Endothelial cell of umbilical vein (primary cell): Measurements from ENCODE around the gene BTN2A1. TPM values are rescaled to one million over a fixed set of nuclear protein-coding genes. Genes with fewer than 3 reads are reported as not detected.

Experiments used
- BruUV-seq: library from RNA; stranded (reverse); fragments of 400-500 nt; replicated peaks from 2 replicates; lab custom pipeline; 2021; lab: Mats Ljungman, UMichigan
- CTCF ChIA-PET: fragments of 300-600, 350-600 bp; sonication (Branson Sonifier 250); formaldehyde crosslinking; loops from one replicate; lab custom pipeline; 2021; ENCODE audit warnings: antibody characterized with exemption, inconsistent platforms; lab: Charles Lee
- POLR2A ChIA-PET: fragments of 300-600, 350-600 bp; sonication (Branson Sonifier 250); formaldehyde crosslinking; loops from one replicate; lab custom pipeline; 2021; ENCODE audit warnings: antibody characterized with exemption, inconsistent platforms; lab: Charles Lee
- DNase-seq: peaks from one replicate; pipeline ENCODE4 v3.0.0-alpha.2; 2011; ENCODE audit warnings: low read depth, low spot score
- FAIRE-seq: peaks from 2 replicates; lab custom pipeline; 2011; peaks lifted over from hg19 to GRCh38; lab: Jason Lieb, UNC
- H2AFZ ChIP-seq: 2 replicates; pipeline ENCODE4 v1.6.0; 2012; ENCODE audit warnings: low read depth, low read length, control low read depth, inconsistent platforms
- H3K27ac ChIP-seq: 2 replicates; pipeline ENCODE4 v1.5.1; 2011; ENCODE audit warnings: low read depth, mild to moderate bottlenecking, control low read depth, low read length, moderate library complexity; ENCODE audit not compliant: insufficient read depth
- H3K27me3 ChIP-seq, 2 experiments: 2 replicates each; pipeline versions ENCODE4 v1.6.0 to v1.6.1; 2011; ENCODE audit warnings: low read length in 2 of 2, mixed read lengths in 1 of 2; ENCODE audit not compliant: control insufficient read depth in 2 of 2, insufficient read depth in 2 of 2
- H3K36me3 ChIP-seq, 2 experiments: 2 replicates in 1 of 2; 3 replicates in 1 of 2; pipeline ENCODE4 v1.5.1; 2011; ENCODE audit warnings: low read length in 2 of 2, mild to moderate bottlenecking in 1 of 2, moderate library complexity in 1 of 2; ENCODE audit not compliant: control insufficient read depth in 2 of 2, insufficient read depth in 2 of 2; ENCODE audit errors: extremely low read depth in 1 of 2
- H3K4me1 ChIP-seq: 3 replicates; pipeline ENCODE4 v1.5.1; 2011; ENCODE audit warnings: mild to moderate bottlenecking, low read length; ENCODE audit not compliant: control insufficient read depth, insufficient read depth; ENCODE audit errors: extremely low read depth
- H3K4me2 ChIP-seq: 2 replicates; pipeline ENCODE4 v1.6.1; 2011; ENCODE audit warnings: low read length, control low read depth, mixed read lengths; ENCODE audit not compliant: insufficient read depth
- H3K4me3 ChIP-seq, 3 experiments: fragments of 200-600 bp in 1 of 3; sonication (generic), shearing (Covaris generic) in 1 of 3; replicated peaks in 1 of 3; 2 replicates each; pipeline ENCODE4 v1.5.1; 2011 to 2016; ENCODE audit warnings: control low read depth in 3 of 3, low read length in 3 of 3, mild to moderate bottlenecking in 2 of 3, inconsistent platforms in 1 of 3, low read depth in 1 of 3, moderate library complexity in 1 of 3; ENCODE audit not compliant: insufficient read depth in 1 of 3
- H3K79me2 ChIP-seq: 2 replicates; pipeline ENCODE4 v1.6.0; 2012; ENCODE audit warnings: low read length, inconsistent platforms; ENCODE audit not compliant: control insufficient read depth, insufficient read depth
- H3K9ac ChIP-seq: replicated peaks from 2 replicates; pipeline ENCODE3; 2011; ENCODE audit warnings: low read length, control low read depth; ENCODE audit not compliant: insufficient read depth; ENCODE audit errors: extremely low read depth
- H3K9me1 ChIP-seq: replicated peaks from 3 replicates; pipeline ENCODE4 v1.6.0; 2011; ENCODE audit warnings: mild to moderate bottlenecking, low read length; ENCODE audit not compliant: control insufficient read depth, insufficient read depth; ENCODE audit errors: extremely low read depth
- H3K9me3 ChIP-seq: replicated peaks from 2 replicates; pipeline ENCODE4 v1.5.1; 2012; ENCODE audit warnings: low read length, inconsistent platforms; ENCODE audit not compliant: control insufficient read depth, insufficient read depth
- H4K20me1 ChIP-seq: replicated peaks from 2 replicates; pipeline ENCODE3; 2011; ENCODE audit warnings: mild to moderate bottlenecking, low read length; ENCODE audit not compliant: control insufficient read depth, insufficient read depth; ENCODE audit errors: extremely low read depth
- CTCF ChIP-seq, 2 donors: IDR thresholded peaks; 1 replicate in 1 of 2; 2 replicates in 1 of 2; pipeline ENCODE4 v1.5.1; 2011; ENCODE audit warnings: low read length in 2 of 2, mild to moderate bottlenecking in 2 of 2, moderate library complexity in 2 of 2, control low read depth in 1 of 2, inconsistent platforms in 1 of 2, low read depth in 1 of 2; ENCODE audit not compliant: insufficient read depth in 1 of 2; ENCODE audit errors: extremely low read depth in 1 of 2
- EZH2 ChIP-seq: IDR thresholded peaks from 2 replicates; pipeline ENCODE4 v1.6.1; 2012; ENCODE audit warnings: borderline replicate concordance, low read depth, mild to moderate bottlenecking, moderate library complexity, low read length, inconsistent platforms; ENCODE audit not compliant: severe bottlenecking
- FOS ChIP-seq: IDR thresholded peaks from 2 replicates; pipeline ENCODE4 v1.6.1; 2011; ENCODE audit warnings: mild to moderate bottlenecking, low read length, moderate library complexity, borderline replicate concordance; ENCODE audit not compliant: insufficient read depth
- GATA2 ChIP-seq: IDR thresholded peaks from 2 replicates; pipeline ENCODE4 v1.7.0; 2011; ENCODE audit warnings: low read depth, mild to moderate bottlenecking, moderate library complexity, mixed read lengths, low read length; ENCODE audit not compliant: insufficient read length, insufficient read depth
- JUN ChIP-seq: IDR thresholded peaks from 2 replicates; pipeline ENCODE4 v1.6.1; 2011; ENCODE audit warnings: borderline replicate concordance, low read depth; ENCODE audit not compliant: insufficient read length, insufficient read depth
- MAX ChIP-seq: IDR thresholded peaks from 2 replicates; pipeline ENCODE4 v1.6.1; 2011; ENCODE audit not compliant: insufficient read depth, insufficient read length
- MYC ChIP-seq: IDR thresholded peaks from one replicate; pipeline ENCODE4 v1.6.1; 2011; ENCODE audit warnings: mild to moderate bottlenecking, low read depth, low read length
- POLR2A ChIP-seq: IDR thresholded peaks from 2 replicates; pipeline ENCODE4 v1.6.1; 2012; ENCODE audit warnings: low read depth, mild to moderate bottlenecking, control low read depth, low read length
- POLR2AphosphoS5 ChIP-seq: IDR thresholded peaks from 2 replicates; pipeline ENCODE4 v1.6.1; 2012; ENCODE audit warnings: low read depth, mild to moderate bottlenecking, control low read depth, low read length, moderate library complexity; ENCODE audit not compliant: insufficient read depth
- dilution Hi-C: fragments of 300-500 bp; cut with MboI; formaldehyde crosslinking; loops from one replicate; pipeline ENCODE4 v1.15.0; 2019; ENCODE audit warnings: low sequenced_read_pairs; ENCODE audit not compliant: extremely low pct_ligation_motif_present
- intact Hi-C: fragments of 100-400 bp; cut with micrococcal nuclease; formaldehyde crosslinking; loops from one replicate; pipeline ENCODE4 v1.10.0; 2022
- polyA plus RNA-seq, 4 experiments: library from polyadenylated mRNA; depleted of rRNA in 3 of 4; stranded (reverse) in 3 of 4; unstranded in 1 of 4; fragments of >200 nt; gene quantifications; 2 replicates each; pipeline versions ENCODE4 v1.2.1 to v1.2.3, GENCODE V29; 2011 to 2012; ENCODE audit warnings: missing spikeins in 1 of 4
- total RNA-seq: library from RNA; stranded (reverse); gene quantifications from 2 replicates; pipeline ENCODE4 v1.2.3, GENCODE V29; 2021

BTN2A1 gene
- total and polyA plus RNA-seq, 2 donors (not counting 3 experiments of a cell fraction or from before 2014, with no cell fraction given): 25.1 to 31.9 TPM

- Histone ChIP-seq H3K4me3 (no peak overlapping the region), H3K4me2 (no peak overlapping the region), H4K20me1 (no peaks in the 10 kb centered on the region), H2AFZ (no peak overlapping the region), H3K9ac (no peak overlapping the region), H3K9me1 (no peaks in the 10 kb centered on the region), H3K36me3 (peaks cover 22 to 35% of the 10 kb centered on the region in 2 experiments), H3K27me3 (no peaks in the 10 kb centered on the region), H3K27ac (no peak overlapping the region), H3K79me2 (no peaks in the 10 kb centered on the region), H3K4me1 (peaks cover 5% of the 10 kb centered on the region), H3K9me3 (no peaks in the 10 kb centered on the region)
- FAIRE-seq: no peak
- intact Hi-C loops (no loop called here), dilution Hi-C loops (no loop called here)
- ChIA-PET POLR2A (no interaction called here), CTCF (no interaction called here)
- TF ChIP-seq MYC (no peak), CTCF (IDR thresholded peaks at IDR 0.05; ENCODE audit: extremely low read depth in 1 of 2, insufficient read depth in 1 of 2, low read depth in 1 of 2, low read length in 2 of 2) (no peak), FOS (no peak), POLR2AphosphoS5 (no peak), EZH2 (no peak), MAX (no peak), GATA2 (no peak), JUN (no peak), POLR2A (no peak)
- DNase-seq: no peak
- no TSS peak for BruUV-seq
These were observed 11.1 kb downstream of the BTN2A1 start for GRCh38 chr6:26468829-26469228.
